T-helper 9 cell (primary cell): ENCODE results near the gene NKX6-1.

Experiments
- DNase-seq: peaks from one replicate; pipeline ENCODE4 v3.0.0-alpha.2; 2020

Gene NKX6-1

GRCh38 chr4:84472154-84472553 lies 26.9 kb downstream of the NKX6-1 start:
- DNase-seq = no peak

- DNase-seq = no peak
These were observed 28.8 kb downstream of the NKX6-1 start for GRCh38 chr4:84470204-84470785.

DNA sequence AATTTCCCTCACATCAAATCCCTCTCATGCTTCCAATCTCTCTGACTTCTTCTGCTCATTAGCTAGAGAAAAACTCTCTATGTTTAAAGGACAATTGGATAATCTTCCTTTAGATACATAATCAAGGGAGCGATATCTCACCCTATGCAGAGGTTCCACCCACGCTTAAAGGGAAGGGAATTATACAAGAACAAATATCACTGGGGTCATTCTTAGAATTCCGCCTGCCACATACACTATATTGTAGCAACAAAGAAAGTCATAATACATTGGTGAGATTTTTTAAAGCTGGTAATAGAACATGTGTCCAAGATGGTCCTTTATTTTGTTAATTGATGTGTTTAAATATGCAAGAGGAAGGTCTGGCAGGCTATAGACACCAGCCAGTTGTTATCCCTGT lies 31.5 kb downstream of the NKX6-1 start:
- no peak for DNase-seq

GRCh38 chr4:84459783-84460182 lies 39.3 kb downstream of the NKX6-1 start:
- DNase-seq = no peak

DNA sequence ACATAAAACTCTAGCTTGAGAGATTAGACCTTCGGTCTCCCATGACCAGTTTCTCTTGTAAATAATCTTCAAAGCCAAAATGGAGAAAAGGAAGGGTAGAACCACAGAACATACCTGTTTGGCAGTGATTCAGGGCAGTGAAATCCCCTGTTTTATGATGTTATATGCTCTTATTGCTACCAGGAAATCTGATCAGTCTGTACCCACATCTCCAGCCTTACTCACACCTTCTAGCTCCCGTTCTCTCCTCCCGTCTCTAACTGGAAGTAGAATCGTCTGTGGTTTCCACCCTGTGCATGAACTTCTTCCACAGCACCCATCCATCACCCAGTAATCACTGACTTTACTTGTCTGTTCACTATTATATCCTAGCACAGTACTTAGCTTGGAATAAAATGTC lies 42.9 kb downstream of the NKX6-1 start:
- no peak for DNase-seq

GRCh38 chr4:84455697-84456096 lies 43.4 kb downstream of the NKX6-1 start:
- DNase-seq = no peak

DNA sequence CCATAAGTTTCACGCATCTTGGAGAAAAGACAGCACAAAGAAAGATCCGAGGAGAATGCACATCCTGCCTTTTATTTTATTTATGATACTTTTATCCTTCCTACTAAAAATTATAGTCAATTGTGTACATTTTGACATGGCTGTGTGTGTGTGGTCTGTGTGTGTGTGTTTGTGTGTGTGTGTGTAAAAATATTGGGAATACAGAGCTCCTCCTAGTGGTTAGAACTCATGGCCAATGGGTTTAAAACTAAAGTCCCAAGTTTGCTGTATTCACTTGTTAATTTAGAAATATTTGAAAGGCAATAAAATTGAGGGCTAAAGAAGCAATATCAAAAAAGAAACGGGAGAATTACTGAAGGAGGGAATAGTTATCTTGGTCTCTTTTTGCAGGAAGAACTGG lies 47.5 kb downstream of the NKX6-1 start:
- no peak for DNase-seq

- no peak for DNase-seq
These were observed 55.6 kb downstream of the NKX6-1 start for GRCh38 chr4:84443523-84443922.

- DNase-seq = no peak
These were observed 56.3 kb downstream of the NKX6-1 start for GRCh38 chr4:84442778-84443177.
